HepG2 (cell line): ENCODE data around the gene METRN. TPM values are rescaled to one million over a fixed set of nuclear protein-coding genes. Genes with fewer than 3 reads are reported as not detected.

Experiments
- FOXK1 ChIP-seq: sonication (generic); formaldehyde crosslinking; IDR thresholded peaks from 2 replicates; pipeline ENCODE4 v1.4.0; 2020; ENCODE audit warnings: low read depth, missing genetic modification reagents, borderline replicate concordance
- HIVEP1 ChIP-seq: sonication (generic); formaldehyde crosslinking; IDR thresholded peaks from 2 replicates; pipeline ENCODE4 v1.4.0; 2020; ENCODE audit warnings: mild to moderate bottlenecking, missing genetic modification reagents
- HOXA9 ChIP-seq: sonication (generic); formaldehyde crosslinking; IDR thresholded peaks from 2 replicates; pipeline ENCODE4 v1.8.1; 2022; ENCODE audit warnings: missing genetic modification reagents, mild to moderate bottlenecking, moderate library complexity, borderline replicate concordance
- NFATC3 ChIP-seq: sonication (generic); formaldehyde crosslinking; IDR thresholded peaks from 2 replicates; pipeline ENCODE4 v1.5.1; 2020; ENCODE audit warnings: mild to moderate bottlenecking, missing genetic modification reagents
- NFKBIZ ChIP-seq: IDR thresholded peaks from 2 replicates; pipeline ENCODE4 v1.6.1; 2018; ENCODE audit warnings: missing genetic modification reagents, missing compliant biosample characterization
- YEATS2 ChIP-seq: sonication (generic); formaldehyde crosslinking; IDR thresholded peaks from 2 replicates; pipeline ENCODE4 v1.4.0; 2020; ENCODE audit warnings: missing genetic modification reagents, borderline replicate concordance
- ZNF263 ChIP-seq: sonication (generic); formaldehyde crosslinking; IDR thresholded peaks from 2 replicates; pipeline ENCODE4 v1.4.0; 2020; ENCODE audit warnings: missing genetic modification reagents
- ZNF451 ChIP-seq: sonication (generic); formaldehyde crosslinking; IDR thresholded peaks from 2 replicates; pipeline ENCODE4 v1.5.0; 2020; ENCODE audit warnings: mild to moderate bottlenecking, missing genetic modification reagents
- ZNF530 ChIP-seq: sonication (generic); formaldehyde crosslinking; IDR thresholded peaks from 2 replicates; pipeline ENCODE4 v1.5.0; 2020; ENCODE audit warnings: low read depth, mild to moderate bottlenecking, missing genetic modification reagents
- ZNF556 ChIP-seq: sonication (generic); formaldehyde crosslinking; IDR thresholded peaks from 2 replicates; pipeline ENCODE4 v1.4.0; 2020; ENCODE audit warnings: mild to moderate bottlenecking, missing genetic modification reagents, borderline replicate concordance
- polyA plus RNA-seq, 8 experiments: library from polyadenylated mRNA; depleted of rRNA in 3 of 8; stranded (reverse) in 7 of 8; unstranded in 1 of 8; fragments of >200 nt; fragmentation: Illumina TruSeq in 4 of 8; extraction: Trizol in 4 of 8; gene quantifications; 2 replicates each; pipeline versions ENCODE4 v1.2.1 to v1.2.3, GENCODE V29; 2011 to 2016; ENCODE audit warnings: low read depth in 4 of 8, missing spikeins in 1 of 8, mixed read lengths in 1 of 8; ENCODE audit not compliant: insufficient read depth in 1 of 8
- total RNA-seq, 5 experiments: library from RNA; depleted of rRNA; stranded (reverse); fragments of >200 nt; fragmentation: Illumina TruSeq; extraction: Trizol; gene quantifications; 2 replicates each; pipeline ENCODE4 v1.2.3, GENCODE V29; 2016; ENCODE audit warnings: low read depth in 1 of 5
- TF ChIP-seq, protein P1 (sequence below): sonication (generic); formaldehyde crosslinking; IDR thresholded peaks from 2 replicates; pipeline ENCODE4 v1.5.0; 2020; ENCODE audit warnings: mild to moderate bottlenecking, missing genetic modification reagents
- TF ChIP-seq, protein P2 (sequence below): sonication (generic); formaldehyde crosslinking; IDR thresholded peaks from 2 replicates; pipeline ENCODE4 v1.8.0; 2022; ENCODE audit warnings: mild to moderate bottlenecking, missing genetic modification reagents, moderate library complexity
- TF ChIP-seq, protein P3 (sequence below): sonication (generic); formaldehyde crosslinking; IDR thresholded peaks from 2 replicates; pipeline ENCODE4 v1.8.1; 2023; ENCODE audit warnings: missing genetic modification reagents, inconsistent platforms, borderline replicate concordance
- TF ChIP-seq, protein P4 (sequence below): sonication (generic); formaldehyde crosslinking; IDR thresholded peaks from 2 replicates; pipeline ENCODE4 v1.4.0; 2020; ENCODE audit warnings: missing genetic modification reagents
- TF ChIP-seq, protein P5 (sequence below): sonication (generic); formaldehyde crosslinking; IDR thresholded peaks from one replicate; pipeline ENCODE4 v1.5.1; 2020; ENCODE audit warnings: mild to moderate bottlenecking, missing genetic modification reagents; ENCODE audit errors: not compliant biosample characterization

METRN gene
- total and polyA plus RNA-seq, 2 of the 13 experiments (the other 11 are each of a cell fraction or from before 2014, with no cell fraction given): 25.5 to 46.1 TPM

DNA sequence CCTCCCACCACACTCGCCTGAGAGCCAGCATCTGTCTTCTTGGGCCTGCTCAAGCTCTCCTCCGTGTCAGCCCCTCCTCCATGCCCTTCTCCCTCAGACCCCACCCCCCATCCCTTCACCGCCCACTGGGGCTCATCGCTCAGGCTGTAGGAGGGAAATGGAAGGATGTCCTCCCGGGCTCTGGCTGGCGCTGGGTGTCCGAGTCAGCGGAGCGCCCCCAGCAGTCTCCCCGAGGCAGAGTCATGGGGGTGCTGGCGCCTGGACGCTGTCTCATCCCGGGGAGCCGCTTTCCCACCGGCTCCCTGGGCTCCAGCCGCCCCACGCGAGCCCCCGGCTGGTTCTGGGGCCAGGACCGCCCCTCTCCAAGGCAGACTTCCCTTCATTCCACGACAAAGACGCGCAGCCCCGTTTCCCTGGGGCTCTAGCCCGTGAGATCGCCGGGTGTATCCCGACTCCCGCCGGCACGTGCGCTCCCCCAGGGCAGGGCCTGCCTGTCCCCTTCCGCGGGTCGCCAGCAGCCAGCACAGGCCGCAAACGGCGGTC is 5.6 kb downstream of the METRN start (continued):
- TF ChIP-seq, protein P1, sequence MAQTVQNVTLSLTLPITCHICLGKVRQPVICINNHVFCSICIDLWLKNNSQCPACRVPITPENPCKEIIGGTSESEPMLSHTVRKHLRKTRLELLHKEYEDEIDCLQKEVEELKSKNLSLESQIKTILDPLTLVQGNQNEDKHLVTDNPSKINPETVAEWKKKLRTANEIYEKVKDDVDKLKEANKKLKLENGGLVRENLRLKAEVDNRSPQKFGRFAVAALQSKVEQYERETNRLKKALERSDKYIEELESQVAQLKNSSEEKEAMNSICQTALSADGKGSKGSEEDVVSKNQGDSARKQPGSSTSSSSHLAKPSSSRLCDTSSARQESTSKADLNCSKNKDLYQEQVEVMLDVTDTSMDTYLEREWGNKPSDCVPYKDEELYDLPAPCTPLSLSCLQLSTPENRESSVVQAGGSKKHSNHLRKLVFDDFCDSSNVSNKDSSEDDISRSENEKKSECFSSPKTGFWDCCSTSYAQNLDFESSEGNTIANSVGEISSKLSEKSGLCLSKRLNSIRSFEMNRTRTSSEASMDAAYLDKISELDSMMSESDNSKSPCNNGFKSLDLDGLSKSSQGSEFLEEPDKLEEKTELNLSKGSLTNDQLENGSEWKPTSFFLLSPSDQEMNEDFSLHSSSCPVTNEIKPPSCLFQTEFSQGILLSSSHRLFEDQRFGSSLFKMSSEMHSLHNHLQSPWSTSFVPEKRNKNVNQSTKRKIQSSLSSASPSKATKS (CRISPR knock-in tag): no peak
- TF ChIP-seq NFATC3 (CRISPR knock-in tag) (no peak), YEATS2 (CRISPR knock-in tag) (no peak), NFKBIZ (CRISPR knock-in tag) (0 out of 2 replicates have a peak, but pooled peaks have one; percentile 62), FOXK1 (no peak), ZNF451 (no peak), ZNF530 (CRISPR knock-in tag) (no peak), ZNF263 (CRISPR knock-in tag) (no peak), HIVEP1 (CRISPR knock-in tag) (no peak), HOXA9 (CRISPR knock-in tag) (peak; percentile 13; the same call in 1 of the 2 replicates), ZNF556 (no peak)
- TF ChIP-seq, protein P2, sequence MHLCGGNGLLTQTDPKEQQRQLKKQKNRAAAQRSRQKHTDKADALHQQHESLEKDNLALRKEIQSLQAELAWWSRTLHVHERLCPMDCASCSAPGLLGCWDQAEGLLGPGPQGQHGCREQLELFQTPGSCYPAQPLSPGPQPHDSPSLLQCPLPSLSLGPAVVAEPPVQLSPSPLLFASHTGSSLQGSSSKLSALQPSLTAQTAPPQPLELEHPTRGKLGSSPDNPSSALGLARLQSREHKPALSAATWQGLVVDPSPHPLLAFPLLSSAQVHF (CRISPR knock-in tag): peak; percentile 62; the same call in 1 of the 2 replicates
- TF ChIP-seq, protein P3, sequence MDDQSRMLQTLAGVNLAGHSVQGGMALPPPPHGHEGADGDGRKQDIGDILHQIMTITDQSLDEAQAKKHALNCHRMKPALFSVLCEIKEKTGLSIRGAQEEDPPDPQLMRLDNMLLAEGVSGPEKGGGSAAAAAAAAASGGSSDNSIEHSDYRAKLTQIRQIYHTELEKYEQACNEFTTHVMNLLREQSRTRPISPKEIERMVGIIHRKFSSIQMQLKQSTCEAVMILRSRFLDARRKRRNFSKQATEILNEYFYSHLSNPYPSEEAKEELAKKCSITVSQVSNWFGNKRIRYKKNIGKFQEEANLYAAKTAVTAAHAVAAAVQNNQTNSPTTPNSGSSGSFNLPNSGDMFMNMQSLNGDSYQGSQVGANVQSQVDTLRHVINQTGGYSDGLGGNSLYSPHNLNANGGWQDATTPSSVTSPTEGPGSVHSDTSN (CRISPR knock-in tag): no peak
- TF ChIP-seq, protein P4, sequence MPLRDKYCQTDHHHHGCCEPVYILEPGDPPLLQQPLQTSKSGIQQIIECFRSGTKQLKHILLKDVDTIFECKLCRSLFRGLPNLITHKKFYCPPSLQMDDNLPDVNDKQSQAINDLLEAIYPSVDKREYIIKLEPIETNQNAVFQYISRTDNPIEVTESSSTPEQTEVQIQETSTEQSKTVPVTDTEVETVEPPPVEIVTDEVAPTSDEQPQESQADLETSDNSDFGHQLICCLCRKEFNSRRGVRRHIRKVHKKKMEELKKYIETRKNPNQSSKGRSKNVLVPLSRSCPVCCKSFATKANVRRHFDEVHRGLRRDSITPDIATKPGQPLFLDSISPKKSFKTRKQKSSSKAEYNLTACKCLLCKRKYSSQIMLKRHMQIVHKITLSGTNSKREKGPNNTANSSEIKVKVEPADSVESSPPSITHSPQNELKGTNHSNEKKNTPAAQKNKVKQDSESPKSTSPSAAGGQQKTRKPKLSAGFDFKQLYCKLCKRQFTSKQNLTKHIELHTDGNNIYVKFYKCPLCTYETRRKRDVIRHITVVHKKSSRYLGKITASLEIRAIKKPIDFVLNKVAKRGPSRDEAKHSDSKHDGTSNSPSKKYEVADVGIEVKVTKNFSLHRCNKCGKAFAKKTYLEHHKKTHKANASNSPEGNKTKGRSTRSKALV (CRISPR knock-in tag): no peak; the same call in 1 of the 2 replicates
- TF ChIP-seq, protein P5, sequence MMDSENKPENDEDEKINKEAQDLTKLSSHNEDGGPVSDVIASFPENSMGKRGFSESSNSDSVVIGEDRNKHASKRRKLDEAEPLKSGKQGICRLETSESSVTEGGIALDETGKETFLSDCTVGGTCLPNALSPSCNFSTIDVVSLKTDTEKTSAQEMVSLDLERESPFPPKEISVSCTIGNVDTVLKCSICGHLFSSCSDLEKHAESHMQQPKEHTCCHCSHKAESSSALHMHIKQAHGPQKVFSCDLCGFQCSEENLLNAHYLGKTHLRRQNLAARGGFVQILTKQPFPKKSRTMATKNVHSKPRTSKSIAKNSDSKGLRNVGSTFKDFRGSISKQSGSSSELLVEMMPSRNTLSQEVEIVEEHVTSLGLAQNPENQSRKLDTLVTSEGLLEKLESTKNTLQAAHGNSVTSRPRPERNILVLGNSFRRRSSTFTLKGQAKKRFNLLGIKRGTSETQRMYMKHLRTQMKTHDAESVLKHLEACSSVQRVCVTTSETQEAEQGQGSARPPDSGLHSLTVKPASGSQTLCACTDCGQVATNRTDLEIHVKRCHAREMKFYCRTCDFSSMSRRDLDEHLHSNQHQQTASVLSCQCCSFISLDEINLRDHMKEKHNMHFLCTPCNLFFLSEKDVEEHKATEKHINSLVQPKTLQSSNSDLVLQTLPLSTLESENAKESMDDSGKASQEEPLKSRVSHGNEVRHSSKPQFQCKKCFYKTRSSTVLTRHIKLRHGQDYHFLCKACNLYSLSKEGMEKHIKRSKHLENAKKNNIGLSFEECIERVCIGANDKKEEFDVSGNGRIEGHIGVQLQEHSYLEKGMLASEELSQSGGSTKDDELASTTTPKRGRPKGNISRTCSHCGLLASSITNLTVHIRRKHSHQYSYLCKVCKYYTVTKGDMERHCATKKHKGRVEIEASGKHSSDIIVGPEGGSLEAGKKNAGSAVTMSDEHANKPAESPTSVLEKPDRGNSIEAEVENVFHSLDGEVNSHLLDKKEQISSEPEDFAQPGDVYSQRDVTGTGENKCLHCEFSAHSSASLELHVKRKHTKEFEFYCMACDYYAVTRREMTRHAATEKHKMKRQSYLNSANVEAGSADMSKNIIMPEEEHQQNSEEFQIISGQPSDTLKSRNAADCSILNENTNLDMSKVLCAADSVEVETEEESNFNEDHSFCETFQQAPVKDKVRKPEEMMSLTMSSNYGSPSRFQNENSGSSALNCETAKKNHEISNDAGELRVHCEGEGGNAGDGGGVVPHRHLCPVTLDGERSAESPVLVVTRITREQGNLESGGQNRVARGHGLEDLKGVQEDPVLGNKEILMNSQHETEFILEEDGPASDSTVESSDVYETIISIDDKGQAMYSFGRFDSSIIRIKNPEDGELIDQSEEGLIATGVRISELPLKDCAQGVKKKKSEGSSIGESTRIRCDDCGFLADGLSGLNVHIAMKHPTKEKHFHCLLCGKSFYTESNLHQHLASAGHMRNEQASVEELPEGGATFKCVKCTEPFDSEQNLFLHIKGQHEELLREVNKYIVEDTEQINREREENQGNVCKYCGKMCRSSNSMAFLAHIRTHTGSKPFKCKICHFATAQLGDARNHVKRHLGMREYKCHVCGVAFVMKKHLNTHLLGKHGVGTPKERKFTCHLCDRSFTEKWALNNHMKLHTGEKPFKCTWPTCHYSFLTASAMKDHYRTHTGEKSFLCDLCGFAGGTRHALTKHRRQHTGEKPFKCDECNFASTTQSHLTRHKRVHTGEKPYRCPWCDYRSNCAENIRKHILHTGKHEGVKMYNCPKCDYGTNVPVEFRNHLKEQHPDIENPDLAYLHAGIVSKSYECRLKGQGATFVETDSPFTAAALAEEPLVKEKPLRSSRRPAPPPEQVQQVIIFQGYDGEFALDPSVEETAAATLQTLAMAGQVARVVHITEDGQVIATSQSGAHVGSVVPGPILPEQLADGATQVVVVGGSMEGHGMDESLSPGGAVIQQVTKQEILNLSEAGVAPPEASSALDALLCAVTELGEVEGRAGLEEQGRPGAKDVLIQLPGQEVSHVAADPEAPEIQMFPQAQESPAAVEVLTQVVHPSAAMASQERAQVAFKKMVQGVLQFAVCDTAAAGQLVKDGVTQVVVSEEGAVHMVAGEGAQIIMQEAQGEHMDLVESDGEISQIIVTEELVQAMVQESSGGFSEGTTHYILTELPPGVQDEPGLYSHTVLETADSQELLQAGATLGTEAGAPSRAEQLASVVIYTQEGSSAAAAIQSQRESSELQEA: peak; percentile 48
